HT1080 (cell line): ENCODE measurements around the gene COPS3. TPM values are rescaled to one million over a fixed set of nuclear protein-coding genes. Genes with fewer than 3 reads are reported as not detected.

ENCODE experiments used
- total RNA-seq: library from RNA; depleted of rRNA; stranded (reverse); fragments of >200 nt; shearing (Covaris generic); gene quantifications from 2 replicates; pipeline ENCODE4 v1.2.3, GENCODE V29; 2014; rRNA removed

Gene COPS3
- total RNA-seq, 1 experiment from 2014 or later: 183 TPM

Other genes starting within 250 kb of the COPS3 start
- gene MPRIP, start 238.8 kb downstream of the COPS3 start, total RNA-seq: 290 and 340 TPM in 2 replicates
- gene PLD6, start 74.9 kb downstream of the COPS3 start, total RNA-seq: not detected in 2 replicates
- 26.0 and 35.4 TPM in 2 replicates for gene FLCN, start 44.1 kb downstream of the COPS3 start, total RNA-seq
- 1.9 and 2.9 TPM in 2 replicates for gene NT5M, start 22.1 kb upstream of the COPS3 start, total RNA-seq
- 9.7 and 13.7 TPM in 2 replicates for gene MED9, start 195.8 kb upstream of the COPS3 start, total RNA-seq
- gene RASD1, start 215.1 kb upstream of the COPS3 start, total RNA-seq: not detected in 2 replicates